ENCODE measurements around the gene IL6ST. TPM values are rescaled to one million over a fixed set of nuclear protein-coding genes. Genes with fewer than 3 reads are reported as not detected.

IL6ST gene
- total and polyA plus RNA-seq, 5 experiments from 2014 or later: 39.5 to 131 (median 64.7) TPM

DNA sequence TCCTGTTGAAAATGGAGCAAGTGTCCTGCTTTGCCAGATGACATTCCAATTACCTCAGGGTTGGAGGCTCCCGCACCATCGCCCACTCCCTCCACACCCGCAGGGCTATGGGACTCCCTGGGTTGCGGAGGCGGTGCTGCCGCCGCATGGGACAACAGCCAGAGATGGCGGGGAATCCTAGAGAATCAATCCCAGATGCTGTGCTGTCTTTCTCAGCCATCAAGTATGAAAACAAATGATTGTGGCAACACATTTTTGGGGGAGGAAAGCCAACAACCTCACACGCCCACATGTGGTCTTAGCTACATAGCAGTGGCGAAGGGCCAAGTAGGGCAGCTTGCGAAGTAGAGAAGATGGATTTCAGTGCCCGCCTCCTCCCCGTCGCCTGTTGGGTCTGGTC is 96.9 kb downstream of the IL6ST start:
- DNase-seq (no peak), ATAC-seq (no peak)
- Mint-ChIP-seq H3K9me3 (peaks cover 0 to 3% (median 0%) of the 10 kb centered on the region in 9 donors), H3K4me3 (no peak overlapping the region), H3K27me3 (peaks cover 4 to 21% (median 10%) of the 10 kb centered on the region in 5 donors), H3K4me1 (peaks cover 3 to 12% (median 8%) of the 10 kb centered on the region in 4 donors), H3K36me3 (no peaks in the 10 kb centered on the region), H3K27ac (no peak overlapping the region)
- POLR2A ChIA-PET: no interaction called here

DNA sequence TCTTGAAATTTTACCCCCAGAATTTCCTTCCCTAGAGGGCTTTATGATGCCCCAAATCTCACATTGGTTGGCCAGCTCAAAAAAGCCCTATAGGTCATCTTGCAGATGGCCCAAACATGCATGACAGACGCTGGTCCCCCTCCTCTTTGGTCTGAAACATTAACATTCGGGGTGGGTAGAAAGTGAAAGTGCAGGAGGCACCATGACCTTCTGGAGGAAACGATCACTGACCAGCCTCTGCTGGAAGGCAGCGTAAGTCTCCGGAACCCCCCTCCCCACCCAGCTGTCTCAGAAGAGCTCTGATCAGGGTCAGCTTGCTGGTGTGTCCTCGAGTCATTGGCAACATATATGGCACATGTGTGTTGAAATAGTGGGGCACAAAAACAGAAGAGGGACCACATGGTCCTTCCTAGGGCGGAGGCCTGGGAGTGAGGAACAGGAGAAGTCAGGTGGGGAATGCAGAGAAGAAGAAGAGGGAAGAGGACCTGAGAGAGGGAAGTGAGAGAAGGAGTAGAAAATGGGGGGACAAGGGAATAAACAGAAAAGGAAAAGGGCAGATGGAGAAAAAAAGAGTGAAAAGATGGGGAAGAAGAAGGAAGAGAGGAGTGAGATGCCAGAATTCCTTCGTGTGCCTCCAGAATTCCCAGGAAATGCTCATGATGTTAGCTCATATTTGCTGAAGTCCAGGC is 97.4 kb downstream of the IL6ST start:
- Mint-ChIP-seq H3K27ac (peak overlapping the region in 2 of 10 donors; percentile 8 to 25), H3K36me3 (no peaks in the 10 kb centered on the region), H3K27me3 (peaks cover 4 to 21% (median 10%) of the 10 kb centered on the region in 5 donors), H3K4me1 (peaks cover 0 to 7% (median 3%) of the 10 kb centered on the region in 4 donors), H3K9me3 (peaks cover 0 to 3% (median 0%) of the 10 kb centered on the region in 9 donors), H3K4me3 (peak overlapping the region in 1 of 10 donors; percentile 59)
- POLR2A ChIA-PET: no interaction called here
- DNase-seq (no peak), ATAC-seq (no peak)

DNA sequence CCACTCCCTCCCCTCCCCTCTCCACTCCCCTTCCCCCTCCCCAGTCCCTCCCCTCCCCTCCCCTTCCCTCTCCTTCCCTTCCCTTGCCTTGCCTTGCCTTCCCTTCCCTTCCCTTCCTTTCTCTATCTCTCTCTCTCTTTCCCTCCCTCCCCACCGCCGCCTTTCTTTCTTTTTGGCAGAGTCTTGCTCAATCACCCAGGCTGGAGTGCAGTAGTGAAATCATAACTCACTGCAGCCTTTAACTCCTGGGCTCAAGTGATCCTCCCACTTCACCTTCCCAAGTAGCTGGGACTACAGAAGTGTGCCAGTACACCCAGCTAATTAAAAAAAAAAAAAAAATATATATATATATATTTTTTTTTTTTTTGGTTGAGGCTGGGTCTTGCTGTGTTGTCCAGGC is 98.1 kb downstream of the IL6ST start:
- peaks cover 0 to 3% (median 0%) of the 10 kb centered on the region in 9 donors for H3K9me3 Mint-ChIP-seq
- DNase-seq (no peak), ATAC-seq (no peak)
- POLR2A ChIA-PET: no interaction called here
- H3K4me3 Mint-ChIP-seq: no peak overlapping the region
- H3K4me1 Mint-ChIP-seq: peaks cover 0 to 7% (median 3%) of the 10 kb centered on the region in 4 donors
- peak overlapping the region in 1 of 10 donors; percentile 27 for H3K27ac Mint-ChIP-seq
- peaks cover 4 to 21% (median 10%) of the 10 kb centered on the region in 5 donors for H3K27me3 Mint-ChIP-seq
- H3K36me3 Mint-ChIP-seq: no peaks in the 10 kb centered on the region

GRCh38 chr5:55896238-55896637 is 98.5 kb downstream of the IL6ST start:
- Mint-ChIP-seq H3K27me3 (peaks cover 4 to 20% (median 10%) of the 10 kb centered on the region in 5 donors), H3K4me1 (peaks cover 0 to 7% (median 3%) of the 10 kb centered on the region in 4 donors), H3K9me3 (peaks cover 0 to 3% (median 0%) of the 10 kb centered on the region in 9 donors), H3K4me3 (no peak overlapping the region), H3K27ac (no peak overlapping the region), H3K36me3 (no peaks in the 10 kb centered on the region)
- POLR2A ChIA-PET: no interaction called here
- DNase-seq: no peak
- ATAC-seq: no peak

DNA sequence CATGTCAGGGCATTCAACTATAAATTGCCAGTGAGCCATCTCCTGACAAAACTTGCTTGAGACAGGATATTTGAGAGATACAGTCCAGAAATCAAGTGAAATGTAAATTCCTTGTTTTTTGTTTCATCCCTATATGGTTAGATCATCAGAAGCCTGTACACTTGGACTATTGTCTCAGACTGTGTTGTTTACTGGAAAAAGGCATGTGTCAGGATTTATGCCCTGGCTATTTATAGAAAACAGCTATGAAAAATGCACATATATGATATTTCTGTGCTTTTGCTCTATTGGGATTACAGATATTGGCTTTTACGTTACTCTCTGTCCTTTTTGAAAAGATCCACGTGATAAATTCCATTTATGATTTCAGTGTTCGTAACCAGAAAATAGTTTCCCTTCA is 99.4 kb downstream of the IL6ST start:
- peaks cover 0 to 3% (median 0%) of the 10 kb centered on the region in 9 donors for H3K9me3 Mint-ChIP-seq
- H3K36me3 Mint-ChIP-seq: no peaks in the 10 kb centered on the region
- H3K4me3 Mint-ChIP-seq: no peak overlapping the region
- no peak for ATAC-seq
- no peak overlapping the region for H3K27ac Mint-ChIP-seq
- POLR2A ChIA-PET: no interaction called here
- DNase-seq: no peak
- peaks cover 0 to 7% (median 3%) of the 10 kb centered on the region in 4 donors for H3K4me1 Mint-ChIP-seq
- H3K27me3 Mint-ChIP-seq: peaks cover 2 to 12% (median 10%) of the 10 kb centered on the region in 5 donors

DNA sequence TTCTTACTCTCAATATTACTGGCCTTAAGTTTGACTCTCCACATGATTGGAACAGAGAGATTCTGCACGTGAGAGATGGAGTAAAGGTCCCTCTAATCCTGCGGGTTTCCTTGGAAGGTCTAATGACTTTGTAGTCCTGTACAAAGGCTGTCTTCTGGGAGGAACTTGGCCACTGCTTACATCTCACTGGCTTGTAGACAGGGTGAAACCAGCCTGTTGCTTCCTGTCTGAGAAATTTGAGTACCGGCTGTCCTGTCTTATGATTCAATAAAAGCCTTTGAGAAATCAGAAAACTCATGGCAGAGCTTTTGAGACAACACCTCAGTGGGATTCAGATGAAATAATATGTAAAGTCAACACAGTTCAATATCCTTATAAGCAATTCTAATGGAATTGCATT is 100.6 kb downstream of the IL6ST start:
- no peaks in the 10 kb centered on the region for H3K36me3 Mint-ChIP-seq

DNA sequence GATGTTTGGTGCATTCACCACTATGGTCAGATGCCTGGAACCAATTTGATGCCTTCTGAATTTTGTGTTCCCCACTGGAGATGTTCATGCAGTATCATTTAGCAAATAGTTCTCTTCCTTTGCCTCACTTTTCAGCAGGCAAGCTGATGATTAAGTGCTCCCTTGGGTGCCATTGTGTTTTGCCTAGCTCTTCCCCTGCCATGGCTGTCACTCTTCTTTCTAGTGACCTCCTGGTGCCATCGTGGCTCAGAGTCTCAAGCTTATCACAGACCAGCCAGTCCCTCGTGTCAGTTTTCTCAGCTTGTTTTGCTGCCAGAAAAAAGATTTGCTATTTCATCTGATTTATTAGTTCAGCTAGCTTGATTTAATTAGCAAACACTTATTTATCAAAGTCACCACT is 102.3 kb downstream of the IL6ST start:
- DNase-seq (no peak), ATAC-seq (no peak)
- peaks cover 0 to under 1% (median 0%) of the 10 kb centered on the region in 9 donors for H3K9me3 Mint-ChIP-seq
- POLR2A ChIA-PET: no interaction called here
- H3K27me3 Mint-ChIP-seq: peaks cover 0 to 5% (median 4%) of the 10 kb centered on the region in 5 donors
- H3K4me1 Mint-ChIP-seq: peaks cover 5 to 11% (median 8%) of the 10 kb centered on the region in 4 donors
- H3K27ac Mint-ChIP-seq: no peak overlapping the region
- no peaks in the 10 kb centered on the region for H3K36me3 Mint-ChIP-seq
- no peak overlapping the region for H3K4me3 Mint-ChIP-seq

More for the DNA sequence above, 100.6 kb downstream of the IL6ST start:
- DNase-seq: no peak
- POLR2A ChIA-PET: no interaction called here
- peaks cover 0 to 7% (median 3%) of the 10 kb centered on the region in 4 donors for H3K4me1 Mint-ChIP-seq
- no peak overlapping the region for H3K4me3 Mint-ChIP-seq
- H3K9me3 Mint-ChIP-seq: peaks cover 0 to 3% (median 0%) of the 10 kb centered on the region in 9 donors
- H3K27me3 Mint-ChIP-seq: peaks cover 0 to 10% (median 10%) of the 10 kb centered on the region in 5 donors
- ATAC-seq: no peak
- H3K27ac Mint-ChIP-seq: no peak overlapping the region

GRCh38 chr5:55888205-55888604 is 106.6 kb downstream of the IL6ST start:
- peaks cover 0 to 5% (median 4%) of the 10 kb centered on the region in 5 donors for H3K27me3 Mint-ChIP-seq
- POLR2A ChIA-PET: no interaction called here
- H3K4me1 Mint-ChIP-seq: peaks cover 3 to 8% (median 7%) of the 10 kb centered on the region in 4 donors
- H3K4me3 Mint-ChIP-seq: no peak overlapping the region
- H3K9me3 Mint-ChIP-seq: no peaks in the 10 kb centered on the region
- DNase-seq (peak in 1 of 10 donors; percentile 13), ATAC-seq (peak in 1 of 2 donors; percentile 59)
- H3K36me3 Mint-ChIP-seq: no peaks in the 10 kb centered on the region
- peak overlapping the region in 1 of 10 donors; percentile 8 for H3K27ac Mint-ChIP-seq

DNA sequence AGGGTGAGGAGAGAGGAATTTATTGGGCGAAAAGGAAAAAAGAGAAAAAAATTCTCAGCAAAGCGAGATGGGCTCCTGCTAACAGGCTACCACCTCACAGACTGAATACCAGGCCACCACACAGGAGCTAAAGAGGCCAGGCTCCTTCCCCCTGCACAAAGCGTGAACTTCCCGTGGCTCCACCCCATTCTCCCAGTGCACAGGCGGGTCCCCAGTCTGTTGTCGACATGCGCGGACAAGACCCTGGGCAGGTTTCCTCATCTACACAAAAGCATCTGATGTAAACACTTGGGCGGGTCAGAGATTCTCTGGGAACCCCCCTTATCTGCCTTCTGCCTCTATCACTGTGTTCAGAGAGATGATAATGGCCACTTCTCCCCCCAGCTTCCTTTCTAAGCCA is 109.4 kb downstream of the IL6ST start:
- POLR2A ChIA-PET: no interaction called here
- no peak for ATAC-seq
- H3K9me3 Mint-ChIP-seq: no peaks in the 10 kb centered on the region
- H3K36me3 Mint-ChIP-seq: no peaks in the 10 kb centered on the region
- peaks cover 0 to 6% (median 4%) of the 10 kb centered on the region in 5 donors for H3K27me3 Mint-ChIP-seq
- peaks cover 3 to 8% (median 7%) of the 10 kb centered on the region in 4 donors for H3K4me1 Mint-ChIP-seq
- DNase-seq: no peak
- peak overlapping the region in 2 of 10 donors; percentile 18 to 19 for H3K27ac Mint-ChIP-seq
- no peak overlapping the region for H3K4me3 Mint-ChIP-seq

Other genes starting within 250 kb of the IL6ST start
- not detected for gene IL31RA, start 143.6 kb downstream of the IL6ST start, total RNA-seq
- gene IL31RA, start 143.6 kb downstream of the IL6ST start, polyA plus RNA-seq: not detected
- not detected for gene ANKRD55, start 238.4 kb upstream of the IL6ST start, total RNA-seq
- gene ANKRD55, start 238.4 kb upstream of the IL6ST start, polyA plus RNA-seq: 1 to 10 TPM; 1.5 to 1.6 (median 1.6) TPM

All from naive thymus-derived CD8-positive, alpha-beta T cell (primary cell).